Osteoblast (primary cell): ENCODE data around the gene ASB11. TPM values are rescaled to one million over a fixed set of nuclear protein-coding genes. Genes with fewer than 3 reads are reported as not detected.

Source experiments
- DNase-seq: peaks from one replicate; pipeline ENCODE4 v3.0.0; 2011; ENCODE audit warnings: low spot score, mixed read lengths; ENCODE audit not compliant: insufficient read length; ENCODE audit errors: missing footprints
- H2AFZ ChIP-seq: 2 replicates; pipeline ENCODE4 v1.6.0; 2011; ENCODE audit warnings: mild to moderate bottlenecking, low read length
- H3K27ac ChIP-seq: 2 replicates; pipeline ENCODE4 v1.5.1; 2011; ENCODE audit warnings: mild to moderate bottlenecking, low read depth, low read length, moderate library complexity
- H3K27me3 ChIP-seq: 2 replicates; pipeline ENCODE4 v1.6.0; 2012; ENCODE audit warnings: mild to moderate bottlenecking, control low read depth, inconsistent platforms, low read length, moderate library complexity; ENCODE audit not compliant: insufficient read depth
- H3K36me3 ChIP-seq: 2 replicates; pipeline ENCODE4 v1.5.1; 2011; ENCODE audit warnings: mild to moderate bottlenecking, low read length, control low read depth, moderate library complexity; ENCODE audit not compliant: insufficient read depth
- H3K4me1 ChIP-seq: 2 replicates; pipeline ENCODE4 v1.5.1; 2011; ENCODE audit warnings: mild to moderate bottlenecking, low read length, control low read depth, moderate library complexity; ENCODE audit not compliant: insufficient read depth
- H3K4me2 ChIP-seq: 2 replicates; pipeline ENCODE4 v1.6.0; 2011; ENCODE audit warnings: mild to moderate bottlenecking, low read length; ENCODE audit not compliant: insufficient read depth
- H3K4me3 ChIP-seq: fragments of 200-600 bp; sonication (generic); 3 replicates; pipeline ENCODE4 v1.5.1; 2012; ENCODE audit warnings: mild to moderate bottlenecking, low read length, inconsistent platforms; ENCODE audit not compliant: insufficient read depth
- H3K79me2 ChIP-seq: 2 replicates; pipeline ENCODE4 v1.6.0; 2012; ENCODE audit warnings: mild to moderate bottlenecking, low read length, control low read depth, inconsistent platforms; ENCODE audit not compliant: insufficient read depth
- H3K9me3 ChIP-seq: 2 replicates; pipeline ENCODE4 v1.5.1; 2011; ENCODE audit warnings: low read depth, low read length, control low read depth
- H4K20me1 ChIP-seq: 2 replicates; pipeline ENCODE4 v1.6.0; 2012; ENCODE audit warnings: mild to moderate bottlenecking, low read length, control low read depth; ENCODE audit not compliant: insufficient read depth
- total RNA-seq: library from RNA; depleted of rRNA; stranded (reverse); fragments of >200 nt; gene quantifications from 2 replicates; pipeline ENCODE4 v1.2.3, GENCODE V29; 2012
- TF ChIP-seq, protein P1 (sequence below): IDR thresholded peaks from 2 replicates; pipeline ENCODE4 v1.5.1; 2011; ENCODE audit warnings: mild to moderate bottlenecking, low read depth, low read length, moderate library complexity; ENCODE audit errors: extremely low read depth

The ASB11 gene
- total RNA-seq, 1 donor = not detected

DNA sequence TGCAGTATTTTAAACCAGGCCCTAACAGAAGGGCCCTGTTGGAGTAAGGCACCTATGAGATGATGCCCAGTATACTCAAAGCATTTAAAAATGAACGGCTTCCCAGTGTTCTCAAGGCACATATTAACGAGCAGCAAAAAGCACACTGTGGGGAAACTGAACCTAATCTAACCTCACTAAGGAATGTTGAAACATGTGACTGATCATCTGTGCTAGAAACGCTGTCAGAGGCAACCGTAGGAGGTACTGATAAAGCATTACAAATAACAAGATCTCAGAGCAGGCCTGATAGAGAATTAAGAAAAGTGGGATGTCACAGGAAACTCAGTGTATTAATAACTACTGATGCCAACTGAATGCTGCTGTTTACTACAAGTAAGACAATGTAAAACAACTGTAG lies 69.5 kb downstream of the ASB11 start:
- Histone ChIP-seq H4K20me1 (no peaks in the 10 kb centered on the region), H3K9me3 (no peaks in the 10 kb centered on the region), H3K4me3 (no peak overlapping the region), H3K27ac (no peak overlapping the region), H3K79me2 (no peaks in the 10 kb centered on the region), H3K36me3 (no peaks in the 10 kb centered on the region), H3K4me2 (no peak overlapping the region), H3K4me1 (no peaks in the 10 kb centered on the region), H3K27me3 (no peaks in the 10 kb centered on the region), H2AFZ (no peak overlapping the region)
- DNase-seq = no peak
- TF ChIP-seq, protein P1, sequence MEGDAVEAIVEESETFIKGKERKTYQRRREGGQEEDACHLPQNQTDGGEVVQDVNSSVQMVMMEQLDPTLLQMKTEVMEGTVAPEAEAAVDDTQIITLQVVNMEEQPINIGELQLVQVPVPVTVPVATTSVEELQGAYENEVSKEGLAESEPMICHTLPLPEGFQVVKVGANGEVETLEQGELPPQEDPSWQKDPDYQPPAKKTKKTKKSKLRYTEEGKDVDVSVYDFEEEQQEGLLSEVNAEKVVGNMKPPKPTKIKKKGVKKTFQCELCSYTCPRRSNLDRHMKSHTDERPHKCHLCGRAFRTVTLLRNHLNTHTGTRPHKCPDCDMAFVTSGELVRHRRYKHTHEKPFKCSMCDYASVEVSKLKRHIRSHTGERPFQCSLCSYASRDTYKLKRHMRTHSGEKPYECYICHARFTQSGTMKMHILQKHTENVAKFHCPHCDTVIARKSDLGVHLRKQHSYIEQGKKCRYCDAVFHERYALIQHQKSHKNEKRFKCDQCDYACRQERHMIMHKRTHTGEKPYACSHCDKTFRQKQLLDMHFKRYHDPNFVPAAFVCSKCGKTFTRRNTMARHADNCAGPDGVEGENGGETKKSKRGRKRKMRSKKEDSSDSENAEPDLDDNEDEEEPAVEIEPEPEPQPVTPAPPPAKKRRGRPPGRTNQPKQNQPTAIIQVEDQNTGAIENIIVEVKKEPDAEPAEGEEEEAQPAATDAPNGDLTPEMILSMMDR = no peak

- Histone ChIP-seq H3K4me1 (no peaks in the 10 kb centered on the region), H3K27ac (no peak overlapping the region), H2AFZ (no peak overlapping the region), H3K36me3 (no peaks in the 10 kb centered on the region), H3K9me3 (no peaks in the 10 kb centered on the region), H3K4me3 (no peak overlapping the region), H3K4me2 (no peak overlapping the region), H3K27me3 (no peaks in the 10 kb centered on the region), H4K20me1 (no peaks in the 10 kb centered on the region), H3K79me2 (no peaks in the 10 kb centered on the region)
- DNase-seq = no peak
- TF ChIP-seq, protein P1 = no peak
Observed at GRCh38 chrX:15244421-15244820, 71.0 kb downstream of the ASB11 start.

- DNase-seq = peak; percentile 80
- Histone ChIP-seq H3K4me1 (no peaks in the 10 kb centered on the region), H2AFZ (no peak overlapping the region), H4K20me1 (no peaks in the 10 kb centered on the region), H3K27me3 (no peaks in the 10 kb centered on the region), H3K9me3 (no peaks in the 10 kb centered on the region), H3K79me2 (no peaks in the 10 kb centered on the region), H3K4me2 (no peak overlapping the region), H3K27ac (no peak overlapping the region), H3K36me3 (no peaks in the 10 kb centered on the region), H3K4me3 (no peak overlapping the region)
- TF ChIP-seq, protein P1 = peak; percentile 62
Observed at GRCh38 chrX:15242899-15243555, 72.4 kb downstream of the ASB11 start.

- Histone ChIP-seq H4K20me1 (no peaks in the 10 kb centered on the region), H3K36me3 (no peaks in the 10 kb centered on the region), H3K27me3 (no peaks in the 10 kb centered on the region), H3K27ac (no peak overlapping the region), H3K9me3 (no peaks in the 10 kb centered on the region), H2AFZ (no peak overlapping the region), H3K4me1 (no peaks in the 10 kb centered on the region), H3K4me3 (no peak overlapping the region), H3K79me2 (no peaks in the 10 kb centered on the region), H3K4me2 (no peak overlapping the region)
- DNase-seq = no peak
- TF ChIP-seq, protein P1 = no peak
Observed at GRCh38 chrX:15241301-15241700, 74.1 kb downstream of the ASB11 start.
